NCI-H526 (cell line): Measurements from ENCODE around the gene LAP3.
"Not testable (repeated sequence)": the region's sequence is repeated elsewhere in the genome, so short reads cannot be mapped to it uniquely, and the experiment has no call there.

Experiments
- DNase-seq, 2 experiments: peaks; one replicate each; lab custom pipeline; 2025; lab: John Stamatoyannopoulos, UW

LAP3 gene

GRCh38 chr4:17562157-17562556 lies 14.8 kb upstream of the LAP3 start:
- peak in 1 of 2 experiments; percentile 6 for DNase-seq

DNA sequence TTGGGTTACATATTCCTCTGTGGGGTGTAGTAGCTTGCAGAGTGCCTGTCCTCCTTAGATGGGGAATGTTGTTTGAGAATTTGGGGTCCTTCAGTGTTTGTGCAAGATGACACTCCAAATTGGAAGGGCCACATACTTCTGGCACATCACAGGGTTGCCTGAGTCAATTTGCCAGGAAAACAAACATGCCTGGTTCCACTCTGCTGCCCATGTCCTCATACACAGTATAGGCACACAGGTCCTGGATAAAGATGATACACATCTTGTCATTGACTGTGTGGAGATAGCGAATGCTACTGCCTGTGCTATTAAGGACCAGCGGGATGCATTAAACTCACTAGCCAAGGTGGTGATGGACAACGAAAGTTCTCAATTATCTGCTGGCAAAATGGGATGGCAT lies 11.2 kb upstream of the LAP3 start:
- DNase-seq, result no peak

GRCh38 chr4:17567271-17567670 lies 9.7 kb upstream of the LAP3 start:
- DNase-seq, result no peak

- no peak for DNase-seq
Observed at GRCh38 chr4:17574206-17574605, 2.8 kb upstream of the LAP3 start.

GRCh38 chr4:17575177-17575576 lies 1.8 kb upstream of the LAP3 start:
- not testable (repeated sequence) for DNase-seq

- peak in 1 of 2 experiments; percentile 67 for DNase-seq
Observed at GRCh38 chr4:17577665-17578481, 875 bp downstream of the LAP3 start.

DNA sequence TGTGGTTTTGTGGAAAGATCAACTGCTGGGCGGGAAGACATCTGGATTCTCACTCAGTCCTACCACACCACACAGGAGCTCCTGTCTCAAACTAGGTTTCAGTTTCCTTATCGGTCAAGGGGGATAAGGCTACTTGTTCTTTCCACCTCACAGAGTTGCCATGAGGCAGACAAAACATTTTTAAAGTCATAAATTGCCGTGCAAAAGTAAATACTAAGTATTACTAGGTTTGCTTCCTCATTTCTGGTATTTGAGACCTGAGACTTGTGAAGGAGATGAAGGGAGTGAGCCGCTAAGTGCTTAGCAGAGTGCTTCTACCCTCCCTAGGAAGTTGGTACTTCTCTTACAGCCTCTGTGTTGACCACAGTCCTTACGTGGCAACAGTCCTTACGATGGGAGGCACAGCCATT lies 1.5 kb downstream of the LAP3 start:
- no peak for DNase-seq

DNA sequence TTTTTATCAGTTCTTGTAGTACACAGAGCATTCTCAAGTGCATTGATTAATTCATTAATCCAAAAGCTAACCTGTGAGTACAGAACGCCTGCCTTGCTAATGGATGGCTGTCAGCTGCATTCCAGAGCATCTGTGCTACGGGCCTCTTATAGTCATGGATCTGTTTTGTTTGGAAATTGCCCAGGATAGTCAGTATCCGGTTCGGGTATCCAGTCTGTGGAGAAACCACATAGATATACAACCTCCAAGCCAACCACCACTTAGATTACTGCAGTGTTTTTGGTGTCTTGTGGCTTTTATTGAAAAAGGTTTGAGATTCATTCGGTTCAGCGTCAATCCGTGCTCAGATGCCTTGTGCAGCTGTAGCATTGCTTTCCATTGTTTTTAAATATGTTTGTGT lies 4.0 kb downstream of the LAP3 start:
- DNase-seq, result no peak

DNA sequence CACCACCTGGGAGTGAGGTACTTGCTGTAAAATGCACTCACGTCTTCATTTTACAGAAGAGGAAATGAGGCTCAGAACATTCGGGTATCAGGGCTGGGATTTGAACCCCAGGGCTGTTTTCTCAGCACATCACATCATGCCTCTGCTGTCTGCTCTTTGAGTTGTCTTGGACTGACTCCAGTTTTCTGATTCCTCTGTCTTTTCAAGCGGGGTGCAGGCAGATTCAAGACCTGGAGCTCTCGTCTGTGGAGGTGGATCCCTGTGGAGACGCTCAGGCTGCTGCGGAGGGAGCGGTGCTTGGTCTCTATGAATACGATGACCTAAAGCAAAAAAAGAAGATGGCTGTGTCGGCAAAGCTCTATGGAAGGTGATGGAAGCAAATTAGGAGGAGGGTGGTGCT lies 6.3 kb downstream of the LAP3 start:
- no peak for DNase-seq

DNA sequence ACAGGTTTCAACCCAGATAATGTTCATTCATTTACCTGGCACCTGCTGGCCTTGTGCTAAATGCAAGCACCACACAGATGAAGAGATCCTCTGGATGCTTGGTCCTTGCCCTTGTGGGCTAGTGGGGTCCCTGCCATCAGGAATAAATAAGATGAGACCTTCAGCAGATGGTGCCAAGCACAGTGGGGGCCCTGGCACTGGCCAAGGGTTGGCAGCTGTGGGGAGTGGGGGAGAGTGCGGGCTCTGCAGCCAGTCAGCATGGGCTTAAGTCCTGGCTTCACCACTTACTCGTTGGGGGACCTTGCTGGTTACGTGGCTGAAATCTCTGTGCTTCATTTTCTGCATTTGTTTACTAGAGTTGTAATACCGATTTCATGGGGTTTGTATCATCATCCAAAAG lies 6.9 kb downstream of the LAP3 start:
- DNase-seq, result no peak

- no peak for DNase-seq
Observed at GRCh38 chr4:17584521-17585213, 7.7 kb downstream of the LAP3 start.

GRCh38 chr4:17587094-17587822 lies 10.3 kb downstream of the LAP3 start:
- DNase-seq, result no peak

DNA sequence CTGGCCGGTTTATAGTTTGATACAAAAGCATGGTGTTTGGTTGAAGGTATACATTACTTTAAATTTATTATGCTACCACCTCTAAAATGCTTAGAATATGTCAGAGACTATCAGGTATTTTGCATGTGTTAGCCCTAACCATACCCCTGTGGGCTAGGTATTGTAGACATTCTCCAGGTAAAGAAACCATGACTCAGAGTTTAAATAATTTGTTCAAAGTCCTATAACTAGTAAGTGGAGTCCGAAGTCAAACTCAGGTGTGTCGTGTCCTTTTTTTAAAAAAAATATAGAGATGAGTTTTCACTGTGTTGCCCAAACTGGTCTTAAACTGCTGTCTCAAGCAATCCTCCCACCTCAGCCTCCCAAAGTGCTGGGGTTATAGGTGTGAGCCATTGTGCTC lies 12.4 kb downstream of the LAP3 start:
- DNase-seq, result no peak

DNA sequence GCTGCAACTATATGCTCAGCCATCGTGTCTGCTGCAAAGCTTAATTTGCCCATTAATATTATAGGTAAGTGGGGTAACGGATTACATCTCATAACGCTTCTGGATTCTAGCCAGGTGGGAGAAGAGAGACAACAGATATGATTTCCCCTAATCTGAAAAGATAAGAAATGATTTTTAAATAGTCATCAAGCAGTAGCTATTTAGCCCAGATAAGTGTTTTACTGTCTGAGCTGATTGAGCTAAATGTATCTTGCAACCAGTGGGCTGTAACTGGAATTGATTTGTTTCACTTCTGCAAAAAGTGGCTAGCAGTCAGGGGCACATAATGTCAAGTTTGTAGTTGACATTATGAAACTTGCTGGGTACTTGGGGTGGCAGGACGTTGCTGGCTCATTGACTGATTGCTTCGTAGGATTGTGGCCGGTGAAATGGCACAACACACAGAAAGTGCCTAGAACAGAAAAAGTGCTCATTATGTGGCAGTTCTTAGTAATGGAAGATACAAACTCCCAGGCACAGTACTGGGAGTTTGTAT lies 18.5 kb downstream of the LAP3 start:
- no peak for DNase-seq

GRCh38 chr4:17597517-17597916 lies 20.5 kb downstream of the LAP3 start:
- peak in 1 of 2 experiments; percentile 54 for DNase-seq

- no peak for DNase-seq
Observed at GRCh38 chr4:17599826-17600225, 22.8 kb downstream of the LAP3 start.

- no peak for DNase-seq
Observed at GRCh38 chr4:17605236-17605635, 28.2 kb downstream of the LAP3 start.

GRCh38 chr4:17613761-17614415 lies 36.9 kb downstream of the LAP3 start:
- peak in 1 of 2 experiments; percentile 23 for DNase-seq

GRCh38 chr4:17614416-17615299 lies 37.7 kb downstream of the LAP3 start, which contains the start of gene MED28:
MED28 (plus strand) TSS chr4:17614641; CDS start chr4:17614655, 14 bp downstream.
- peak; percentile 87 to 97 for DNase-seq

GRCh38 chr4:17616283-17616682 lies 39.3 kb downstream of the LAP3 start:
- no peak for DNase-seq

DNA sequence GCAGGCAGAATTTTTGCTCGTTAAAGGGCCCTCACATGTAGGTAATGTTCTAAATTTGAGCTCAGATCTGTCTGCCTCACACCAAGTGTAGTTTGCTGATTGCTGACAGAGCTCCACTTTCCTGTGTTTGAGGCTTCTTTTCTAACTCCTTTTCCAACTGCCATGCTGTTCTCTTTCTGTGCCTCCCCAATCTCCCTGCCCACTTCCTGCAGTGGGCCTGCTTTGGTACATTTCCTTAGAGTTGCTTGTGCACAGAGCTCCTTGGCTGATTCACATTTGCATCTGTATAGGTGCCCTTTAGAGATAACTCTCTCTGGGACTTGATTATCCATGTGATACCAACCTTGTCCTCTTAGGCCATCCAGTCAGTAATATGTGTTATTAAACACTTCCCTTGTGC lies 41.9 kb downstream of the LAP3 start:
- DNase-seq, result no peak
